ENCODE measurements around the gene HSD11B2. TPM values are rescaled to one million over a fixed set of nuclear protein-coding genes. Genes with fewer than 3 reads are reported as not detected.

Gene HSD11B2
- total RNA-seq, 1 experiment from 2014 or later = 2.4 TPM

GRCh38 chr16:67390816-67391423, 40.0 kb upstream of the HSD11B2 start:
- TF ChIP-seq EZH2phosphoT487 (IDR thresholded peaks at IDR 0.05; ENCODE audit: borderline replicate concordance, low read length) (no peak), EZH2 (IDR thresholded peaks at IDR 0.05; ENCODE audit: low read length, unreplicated experiment) (no peak), CTCF (conservative IDR thresholded peaks at IDR 0.05; ENCODE audit: low read depth, low read length) (no peak)
- intact Hi-C loops (cut with micrococcal nuclease) = loop anchor here (10.0 kb wide), 1 partner anchor 46 kb away; no protein-coding TSS in a partner anchor
- CTCF ChIA-PET = interaction anchor here (0.6 kb wide), 1 partner anchor 14 kb away, joined by 13 read pairs; no protein-coding TSS in a partner anchor

GRCh38 chr16:67391424-67392300, 39.3 kb upstream of the HSD11B2 start:
- Histone ChIP-seq H3K4me3 (ENCODE audit: low read length) (no peak overlapping the region), H2AFZ (ENCODE audit: low read length) (no peak overlapping the region), H3F3A (ENCODE audit: low read length, unreplicated experiment) (no peaks in the 10 kb centered on the region), H3K27me3 (ENCODE audit: low read length) (no peaks in the 10 kb centered on the region), H3K79me2 (ENCODE audit: low read length) (no peaks in the 10 kb centered on the region), H3K9ac (ENCODE audit: low read length) (no peak overlapping the region), H3K9me2 (replicated peaks; ENCODE audit: low read length) (no peaks in the 10 kb centered on the region), H3K9me3 (ENCODE audit: low read length) (no peaks in the 10 kb centered on the region), H3K4me1 (ENCODE audit: insufficient read depth, low read length) (peaks cover 5% of the 10 kb centered on the region; the same call in 1 of the 2 replicates), H4K20me1 (ENCODE audit: low read length) (no peaks in the 10 kb centered on the region), H3K27ac (ENCODE audit: low read length) (no peak overlapping the region), H3K36me3 (ENCODE audit: low read depth, low read length) (no peaks in the 10 kb centered on the region), H3K4me2 (ENCODE audit: low read length) (no peak overlapping the region)
- ChIA-PET CTCF (interaction anchor here (0.6 kb wide), 1 partner anchor 15 kb away, joined by 13 read pairs; no protein-coding TSS in a partner anchor), POLR2A (ENCODE audit: unreplicated experiment) (no interaction called here)
- ATAC-seq = no peak
- TF ChIP-seq CTCF (conservative IDR thresholded peaks at IDR 0.05; ENCODE audit: low read depth, low read length) (no peak), EZH2phosphoT487 (IDR thresholded peaks at IDR 0.05; ENCODE audit: borderline replicate concordance, low read length) (no peak), EZH2 (IDR thresholded peaks at IDR 0.05; ENCODE audit: low read length, unreplicated experiment) (no peak)
- no TSS peak for BruUV-seq (replicated peaks)
- intact Hi-C loops (cut with micrococcal nuclease) = loop anchor here (10.0 kb wide), 1 partner anchor 47 kb away; no protein-coding TSS in a partner anchor
- no peak for DNase-seq

More at GRCh38 chr16:67390816-67391423, 40.0 kb upstream of the HSD11B2 start:
- no peaks in the 10 kb centered on the region for H4K20me1 ChIP-seq (ENCODE audit: low read length)
- H3K9me3 ChIP-seq (ENCODE audit: low read length) = no peaks in the 10 kb centered on the region
- no peak overlapping the region for H2AFZ ChIP-seq (ENCODE audit: low read length)
- no peak overlapping the region for H3K9ac ChIP-seq (ENCODE audit: low read length)
- no TSS peak for BruUV-seq (replicated peaks)
- no peak overlapping the region for H3K4me2 ChIP-seq (ENCODE audit: low read length)
- H3K36me3 ChIP-seq (ENCODE audit: low read depth, low read length) = no peaks in the 10 kb centered on the region
- no peaks in the 10 kb centered on the region for H3F3A ChIP-seq (ENCODE audit: low read length, unreplicated experiment)
- H3K27me3 ChIP-seq (ENCODE audit: low read length) = no peaks in the 10 kb centered on the region
- no peak overlapping the region for H3K4me3 ChIP-seq (ENCODE audit: low read length)
- no peaks in the 10 kb centered on the region for H3K79me2 ChIP-seq (ENCODE audit: low read length)
- POLR2A ChIA-PET (ENCODE audit: unreplicated experiment) = no interaction called here
- H3K4me1 ChIP-seq (ENCODE audit: insufficient read depth, low read length) = peaks cover 3% of the 10 kb centered on the region; the same call in 1 of the 2 replicates
- no peak overlapping the region for H3K27ac ChIP-seq (ENCODE audit: low read length)
- H3K9me2 ChIP-seq (replicated peaks; ENCODE audit: low read length) = no peaks in the 10 kb centered on the region
- ATAC-seq (no peak), DNase-seq (no peak)
